Esophagus squamous epithelium (tissue), 4 donors: ENCODE measurements around the gene ZFHX3.

Experiments
- POLR2A ChIP-seq, 4 donors: fragments of 450-650 bp; IDR thresholded peaks; one replicate each; pipeline ENCODE4 v1.6.1; 2017; ENCODE audit warnings: antibody characterized with exemption in 4 of 4, mild to moderate bottlenecking in 4 of 4, moderate library complexity in 3 of 4
- TF ChIP-seq, protein P1 (sequence below), 6 experiments: fragments of 450-650 bp in 4 of 6; fragments of 200-600 bp in 2 of 6; sonication (generic) in 2 of 6; IDR thresholded peaks; one replicate each; pipeline ENCODE4 v1.5.1; 2016 to 2019; ENCODE audit warnings: antibody characterized with exemption in 6 of 6, mild to moderate bottlenecking in 4 of 6, moderate library complexity in 4 of 6

DNA sequence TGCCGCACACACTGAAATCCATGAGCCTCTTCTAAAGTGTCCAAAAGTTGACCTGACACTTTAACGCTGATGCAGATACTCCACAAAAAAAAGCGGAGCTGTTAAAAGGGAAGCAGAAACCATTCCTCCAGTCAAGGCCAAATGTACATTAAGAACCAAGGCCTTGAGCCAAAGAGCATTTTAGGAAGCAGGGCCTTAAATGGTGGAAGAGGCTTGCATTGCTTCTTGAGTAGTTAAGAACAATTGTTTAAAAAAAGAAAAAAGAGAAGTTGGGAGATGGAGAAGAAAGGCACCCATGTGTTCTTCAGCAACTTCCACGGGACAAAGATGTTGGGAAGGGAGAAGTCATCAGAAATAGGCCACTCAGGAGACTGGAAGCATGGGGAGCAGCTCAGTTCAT, 6.3 kb downstream of the ZFHX3 start:
- TF ChIP-seq, protein P1, sequence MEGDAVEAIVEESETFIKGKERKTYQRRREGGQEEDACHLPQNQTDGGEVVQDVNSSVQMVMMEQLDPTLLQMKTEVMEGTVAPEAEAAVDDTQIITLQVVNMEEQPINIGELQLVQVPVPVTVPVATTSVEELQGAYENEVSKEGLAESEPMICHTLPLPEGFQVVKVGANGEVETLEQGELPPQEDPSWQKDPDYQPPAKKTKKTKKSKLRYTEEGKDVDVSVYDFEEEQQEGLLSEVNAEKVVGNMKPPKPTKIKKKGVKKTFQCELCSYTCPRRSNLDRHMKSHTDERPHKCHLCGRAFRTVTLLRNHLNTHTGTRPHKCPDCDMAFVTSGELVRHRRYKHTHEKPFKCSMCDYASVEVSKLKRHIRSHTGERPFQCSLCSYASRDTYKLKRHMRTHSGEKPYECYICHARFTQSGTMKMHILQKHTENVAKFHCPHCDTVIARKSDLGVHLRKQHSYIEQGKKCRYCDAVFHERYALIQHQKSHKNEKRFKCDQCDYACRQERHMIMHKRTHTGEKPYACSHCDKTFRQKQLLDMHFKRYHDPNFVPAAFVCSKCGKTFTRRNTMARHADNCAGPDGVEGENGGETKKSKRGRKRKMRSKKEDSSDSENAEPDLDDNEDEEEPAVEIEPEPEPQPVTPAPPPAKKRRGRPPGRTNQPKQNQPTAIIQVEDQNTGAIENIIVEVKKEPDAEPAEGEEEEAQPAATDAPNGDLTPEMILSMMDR (IDR thresholded peaks at IDR 0.05), result no peak
- no peak for TF ChIP-seq POLR2A (IDR thresholded peaks at IDR 0.05)
